GM21786 (cell line): ENCODE results near the gene DCAF7.

ENCODE experiments used
- ATAC-seq: cut with Tn5 transposase; IDR thresholded peaks from one replicate; pipeline ENCODE4 v1.9.1; 2021; ENCODE audit not compliant: unreplicated experiment

The DCAF7 gene

DNA sequence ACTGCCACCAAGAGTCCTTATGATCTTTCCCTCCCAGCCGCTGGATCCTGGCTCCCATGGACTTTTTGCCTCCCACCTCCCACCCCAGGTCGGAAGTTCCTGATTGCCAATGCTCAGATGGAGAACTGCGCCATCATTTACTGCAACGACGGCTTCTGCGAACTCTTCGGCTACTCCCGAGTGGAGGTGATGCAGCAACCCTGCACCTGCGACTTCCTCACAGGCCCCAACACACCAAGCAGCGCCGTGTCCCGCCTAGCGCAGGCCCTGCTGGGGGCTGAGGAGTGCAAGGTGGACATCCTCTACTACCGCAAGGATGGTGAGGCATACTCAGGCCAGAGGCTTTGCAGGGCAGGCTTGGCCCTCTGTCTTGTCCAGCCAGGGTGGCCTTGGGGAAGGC, 26.2 kb upstream of the DCAF7 start:
- no peak for ATAC-seq

DNA sequence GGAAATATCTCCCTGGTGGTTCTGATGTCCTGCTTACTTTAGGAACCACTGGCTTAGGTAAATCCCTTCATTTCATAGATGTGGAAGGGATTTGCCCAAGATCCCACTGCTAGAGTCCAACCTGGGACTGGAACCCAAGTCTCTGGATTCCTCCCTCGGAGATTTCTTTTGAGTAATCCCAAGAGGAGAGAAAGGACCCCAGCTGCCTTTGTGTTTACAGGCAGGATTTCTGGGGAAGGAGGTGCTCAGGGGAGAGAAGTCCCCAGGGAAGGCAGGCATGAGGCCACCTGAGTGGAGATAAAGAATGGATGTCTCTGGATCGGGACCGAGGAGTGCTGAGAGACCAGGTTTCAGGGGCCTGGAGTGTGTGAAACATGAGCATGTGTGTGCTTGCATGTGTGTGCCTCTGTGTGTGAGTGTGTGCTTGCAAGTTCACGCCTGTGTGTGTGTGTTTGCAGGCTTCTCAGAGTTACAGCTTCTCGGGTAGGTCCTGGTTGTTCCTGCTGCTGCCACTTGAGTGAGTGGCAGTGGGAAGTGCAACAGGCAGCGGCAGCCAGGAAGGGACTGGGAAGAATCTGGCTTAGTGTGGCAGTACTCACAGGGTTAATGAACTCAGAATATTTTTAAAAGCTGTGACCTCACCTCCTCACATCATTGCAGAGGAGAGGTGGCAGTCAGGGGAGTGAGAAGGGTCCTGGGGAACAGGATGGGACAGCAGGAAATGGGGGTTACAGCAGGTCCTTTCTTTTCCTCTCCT, 24.9 kb upstream of the DCAF7 start:
- ATAC-seq, result no peak

DNA sequence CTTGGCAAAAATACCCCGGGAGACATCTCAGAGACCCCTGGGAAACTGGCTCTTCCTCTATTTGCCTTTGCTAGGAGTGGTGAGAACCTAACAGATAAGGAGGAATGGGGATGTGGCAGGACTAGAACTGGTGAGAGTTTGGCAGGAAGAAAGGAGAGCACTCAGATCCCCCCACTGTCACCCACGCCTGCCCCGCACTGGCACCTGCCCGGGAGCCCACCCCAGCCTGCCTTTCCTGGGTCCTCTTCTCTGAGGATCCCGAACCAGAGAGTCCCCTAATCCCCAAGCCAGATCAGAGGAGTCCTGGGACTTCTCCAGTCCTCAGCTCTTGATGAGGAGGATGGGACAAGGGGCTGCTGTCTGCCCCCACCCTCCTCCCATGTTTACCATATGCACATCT, 23.4 kb upstream of the DCAF7 start:
- ATAC-seq, result no peak

DNA sequence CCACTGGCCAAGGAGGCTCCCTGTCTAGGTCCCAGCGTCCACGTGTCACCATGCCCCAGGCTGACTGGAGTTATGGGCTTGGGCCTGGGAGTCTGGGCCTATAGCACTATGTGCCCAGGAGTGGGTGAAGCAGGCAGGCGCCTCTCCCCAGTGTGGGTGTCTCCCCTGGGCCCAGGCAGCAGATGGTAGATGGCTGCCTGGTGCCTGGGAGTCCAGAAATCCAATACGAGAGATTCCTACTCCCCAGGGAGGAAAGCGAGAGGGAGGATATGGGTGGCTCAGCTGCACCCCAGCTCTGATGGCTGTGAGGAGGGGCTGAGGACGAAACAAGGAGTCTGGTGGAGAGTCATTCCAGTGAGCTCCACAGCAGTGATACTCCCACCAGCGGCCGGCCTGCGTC, 22.1 kb upstream of the DCAF7 start:
- ATAC-seq, result no peak

DNA sequence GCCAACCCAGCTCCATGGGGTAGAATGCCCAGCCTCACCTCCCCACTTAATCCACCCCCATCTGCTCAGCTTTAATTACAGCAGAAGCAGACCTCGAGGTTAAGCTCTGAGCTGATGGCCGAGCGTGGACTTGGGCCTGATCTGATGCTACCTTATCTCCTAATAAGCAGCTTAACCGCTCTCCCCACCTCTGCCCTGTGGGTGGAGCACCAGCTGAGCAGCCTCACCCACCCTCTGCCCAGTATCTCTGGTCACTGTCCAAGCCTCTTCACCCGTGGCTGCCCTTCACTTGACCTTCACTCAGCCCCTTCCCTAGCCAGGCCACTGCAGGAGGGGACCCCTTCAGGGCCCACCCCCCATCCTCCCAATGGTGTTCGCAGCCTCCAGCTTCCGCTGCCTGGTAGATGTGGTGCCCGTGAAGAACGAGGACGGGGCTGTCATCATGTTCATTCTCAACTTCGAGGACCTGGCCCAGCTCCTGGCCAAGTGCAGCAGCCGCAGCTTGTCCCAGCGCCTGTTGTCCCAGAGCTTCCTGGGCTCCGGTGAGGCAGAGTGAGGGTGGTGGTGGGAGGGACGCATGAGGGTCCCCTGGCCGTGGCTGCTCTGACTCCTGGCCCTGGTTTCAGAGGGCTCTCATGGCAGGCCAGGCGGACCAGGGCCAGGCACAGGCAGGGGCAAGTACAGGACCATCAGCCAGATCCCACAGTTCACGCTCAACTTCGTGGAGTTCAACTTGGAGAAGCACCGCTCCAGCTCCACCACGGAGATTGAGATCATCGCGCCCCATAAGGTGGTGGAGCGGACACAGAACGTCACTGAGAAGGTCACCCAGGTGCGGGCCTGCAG, 20.3 kb upstream of the DCAF7 start:
- no peak for ATAC-seq

DNA sequence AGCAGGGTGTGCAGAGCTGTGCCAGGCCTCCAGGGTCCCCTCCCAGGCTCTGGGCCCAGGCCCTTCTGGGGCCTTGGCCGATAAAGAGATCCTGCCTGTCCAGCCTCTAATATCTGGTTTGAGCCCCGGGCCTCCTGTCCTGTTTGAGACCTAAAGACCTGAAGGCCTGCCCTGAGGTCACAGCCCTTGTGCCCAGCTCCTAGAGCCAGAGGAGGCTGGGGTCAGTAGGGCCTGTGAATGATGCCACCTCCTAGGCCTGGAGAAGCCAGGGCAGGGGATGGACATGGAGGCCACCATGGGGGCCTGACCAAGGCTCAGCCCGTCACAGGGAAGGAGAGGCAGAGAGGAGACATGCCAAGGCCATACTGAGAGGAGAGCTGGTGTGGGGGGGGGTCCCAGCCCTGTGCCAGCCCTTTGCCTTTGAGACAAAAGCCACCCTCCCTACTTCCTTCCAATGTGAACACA, 19.7 kb upstream of the DCAF7 start:
- no peak for ATAC-seq

DNA sequence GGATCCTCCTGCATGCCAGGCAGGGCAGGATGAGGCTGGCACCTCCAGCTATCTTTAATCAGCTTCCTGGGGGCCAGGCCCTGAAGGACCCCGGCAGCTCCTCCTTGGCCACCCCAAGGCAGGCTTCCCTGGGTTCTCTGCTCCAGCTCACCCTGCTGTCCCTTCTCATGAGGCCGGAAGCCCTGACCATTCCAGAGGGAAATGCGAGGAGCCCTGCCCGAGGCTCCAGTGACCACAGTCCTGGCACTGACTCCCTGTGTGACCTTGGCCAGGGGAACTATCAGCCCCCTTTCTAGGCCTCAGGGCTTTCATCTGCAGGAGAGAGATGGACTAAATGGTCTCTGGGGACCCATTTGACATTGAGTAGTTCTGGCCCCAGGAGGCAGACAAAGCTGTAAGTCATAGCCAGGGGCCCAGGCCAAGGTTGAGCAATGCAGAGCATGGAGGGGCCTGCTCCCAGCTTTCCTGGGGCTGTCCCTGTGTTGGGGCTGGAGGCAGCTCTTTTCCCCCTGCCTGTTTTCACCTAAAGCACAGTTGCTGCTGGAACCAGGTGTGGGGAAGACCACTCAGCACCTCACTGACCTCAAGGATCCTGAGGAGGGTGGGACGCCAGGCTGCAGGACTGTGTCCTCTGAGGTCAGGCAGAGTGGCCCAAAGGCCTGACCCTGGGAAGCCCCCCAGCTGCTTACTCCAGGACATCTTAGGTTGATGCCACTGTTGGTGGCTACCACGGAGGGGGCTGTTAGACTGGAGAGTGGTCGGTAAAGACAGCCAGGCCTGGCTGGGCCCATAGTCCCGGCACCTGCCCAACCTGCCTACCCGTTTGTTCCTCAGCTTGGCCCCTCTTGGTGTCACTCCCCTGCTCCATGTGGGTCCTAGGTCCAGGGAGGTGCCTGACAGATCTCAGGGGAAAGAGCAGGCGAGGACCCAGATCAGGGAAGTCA, 19.0 kb upstream of the DCAF7 start:
- ATAC-seq, result no peak

DNA sequence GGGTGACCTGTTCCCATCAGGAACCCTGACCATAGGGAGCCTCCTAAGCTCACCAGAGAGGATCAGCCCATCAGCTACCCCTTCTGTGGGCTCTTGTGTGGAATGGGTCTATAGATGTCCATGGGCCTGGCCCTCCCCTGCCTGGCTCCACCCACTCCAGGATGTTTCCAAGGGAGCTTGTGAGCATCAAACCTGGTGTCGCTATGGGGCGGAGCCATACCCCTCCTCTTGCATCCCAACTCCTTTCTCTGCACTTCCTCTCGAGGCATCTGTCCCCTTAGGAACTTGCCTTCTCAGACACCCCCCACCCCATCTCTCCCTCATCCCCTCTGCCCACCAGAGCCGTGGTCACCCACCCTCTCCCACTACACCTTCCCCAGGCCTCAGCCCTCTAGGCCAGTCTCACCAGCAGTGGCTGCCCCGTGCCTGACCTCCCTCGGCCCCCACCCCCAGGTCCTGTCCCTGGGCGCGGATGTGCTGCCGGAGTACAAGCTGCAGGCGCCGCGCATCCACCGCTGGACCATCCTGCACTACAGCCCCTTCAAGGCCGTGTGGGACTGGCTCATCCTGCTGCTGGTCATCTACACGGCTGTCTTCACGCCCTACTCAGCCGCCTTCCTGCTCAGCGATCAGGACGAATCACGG, 16.7 kb upstream of the DCAF7 start:
- ATAC-seq, result no peak

DNA sequence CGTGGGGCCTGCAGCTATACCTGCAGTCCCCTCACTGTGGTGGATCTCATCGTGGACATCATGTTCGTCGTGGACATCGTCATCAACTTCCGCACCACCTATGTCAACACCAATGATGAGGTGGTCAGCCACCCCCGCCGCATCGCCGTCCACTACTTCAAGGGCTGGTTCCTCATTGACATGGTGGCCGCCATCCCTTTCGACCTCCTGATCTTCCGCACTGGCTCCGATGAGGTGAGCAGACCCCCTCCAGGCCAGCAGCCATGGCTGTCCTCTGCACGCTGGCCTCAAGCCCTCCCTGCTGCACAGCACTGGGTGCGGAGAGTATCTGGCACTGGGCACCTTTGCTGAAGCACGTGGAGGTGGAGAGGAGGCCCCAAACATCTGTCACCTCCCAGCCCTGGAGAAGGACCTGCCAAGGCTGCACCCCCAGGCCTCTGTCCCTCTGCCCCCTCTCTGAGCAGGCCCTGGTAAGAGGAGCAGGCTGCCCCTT, 16.2 kb upstream of the DCAF7 start:
- ATAC-seq, result no peak

DNA sequence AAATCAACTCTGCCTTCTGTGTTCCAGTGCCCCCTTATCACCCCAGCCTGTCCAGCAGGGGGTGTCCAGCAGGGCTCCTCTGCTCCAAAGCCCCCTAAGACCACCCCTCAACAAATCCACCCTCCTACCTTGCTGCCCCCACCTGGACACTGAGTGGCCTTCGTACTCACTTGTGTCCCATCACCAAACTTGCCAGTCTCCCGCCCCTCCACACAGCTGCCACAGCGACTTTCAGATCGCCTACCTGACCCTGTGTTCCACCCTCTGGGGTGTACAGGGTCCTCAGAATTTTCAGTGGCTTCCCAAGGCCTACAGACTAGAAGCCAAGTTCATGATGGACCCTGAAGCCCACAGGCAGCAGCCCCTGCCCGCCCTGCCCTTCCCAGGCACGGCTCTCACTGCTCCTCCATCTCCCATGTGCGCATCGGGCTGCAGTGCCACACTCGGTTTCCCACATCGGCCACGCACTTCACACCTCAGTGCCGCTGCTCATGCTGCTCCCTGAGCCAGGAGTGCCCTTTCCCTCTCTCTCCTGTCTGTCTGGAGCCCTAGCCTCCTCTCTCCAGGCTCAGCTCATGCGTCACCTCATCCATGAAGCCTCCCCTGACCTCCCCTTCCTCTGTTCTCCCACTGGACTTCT, 15.3 kb upstream of the DCAF7 start:
- ATAC-seq, result no peak

DNA sequence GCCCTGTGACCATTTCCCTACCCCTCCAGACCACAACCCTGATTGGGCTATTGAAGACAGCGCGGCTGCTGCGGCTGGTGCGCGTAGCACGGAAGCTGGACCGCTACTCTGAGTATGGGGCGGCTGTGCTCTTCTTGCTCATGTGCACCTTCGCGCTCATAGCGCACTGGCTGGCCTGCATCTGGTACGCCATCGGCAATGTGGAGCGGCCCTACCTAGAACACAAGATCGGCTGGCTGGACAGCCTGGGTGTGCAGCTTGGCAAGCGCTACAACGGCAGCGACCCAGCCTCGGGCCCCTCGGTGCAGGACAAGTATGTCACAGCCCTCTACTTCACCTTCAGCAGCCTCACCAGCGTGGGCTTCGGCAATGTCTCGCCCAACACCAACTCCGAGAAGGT, 14.6 kb upstream of the DCAF7 start:
- no peak for ATAC-seq

DNA sequence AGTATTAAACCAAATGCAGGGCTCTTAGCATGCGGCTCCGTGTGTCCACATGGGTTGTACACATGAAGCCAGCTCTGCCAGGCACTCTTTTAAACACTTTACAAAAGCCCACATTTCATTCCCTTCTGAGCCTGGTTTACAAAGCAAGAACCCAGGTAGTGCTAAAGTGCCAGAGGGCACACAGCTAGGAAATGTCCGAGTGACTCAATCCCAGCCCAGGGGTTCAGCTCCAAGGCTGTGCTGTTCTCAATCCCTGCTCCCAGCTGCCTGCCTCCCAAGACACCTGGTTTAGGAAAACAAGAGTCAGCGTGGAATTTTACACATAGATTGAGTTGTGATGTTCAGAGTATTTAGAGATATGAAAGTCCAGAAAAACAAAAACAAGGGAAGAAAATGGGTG, 13.3 kb upstream of the DCAF7 start:
- no peak for ATAC-seq

DNA sequence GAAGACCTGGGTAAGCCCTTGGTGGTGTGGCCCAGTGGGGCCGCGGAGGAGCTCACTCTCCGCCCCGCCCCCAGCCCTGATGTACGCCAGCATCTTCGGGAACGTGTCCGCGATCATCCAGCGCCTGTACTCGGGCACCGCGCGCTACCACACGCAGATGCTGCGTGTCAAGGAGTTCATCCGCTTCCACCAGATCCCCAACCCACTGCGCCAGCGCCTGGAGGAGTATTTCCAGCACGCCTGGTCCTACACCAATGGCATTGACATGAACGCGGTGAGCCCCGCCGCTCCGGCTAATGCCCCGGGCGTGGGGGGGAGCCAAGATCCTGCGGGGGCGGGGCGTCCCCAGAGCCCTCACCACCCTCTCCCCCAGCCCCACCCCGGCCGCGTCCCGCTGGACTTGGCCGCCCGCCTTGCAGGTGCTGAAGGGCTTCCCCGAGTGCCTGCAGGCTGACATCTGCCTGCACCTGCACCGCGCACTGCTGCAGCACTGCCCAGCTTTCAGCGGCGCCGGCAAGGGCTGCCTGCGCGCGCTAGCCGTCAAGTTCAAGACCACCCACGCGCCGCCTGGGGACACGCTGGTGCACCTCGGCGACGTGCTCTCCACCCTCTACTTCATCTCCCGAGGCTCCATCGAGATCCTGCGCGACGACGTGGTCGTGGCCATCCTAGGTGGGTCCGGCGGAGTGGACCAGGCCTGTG, 12.1 kb upstream of the DCAF7 start:
- no peak for ATAC-seq

DNA sequence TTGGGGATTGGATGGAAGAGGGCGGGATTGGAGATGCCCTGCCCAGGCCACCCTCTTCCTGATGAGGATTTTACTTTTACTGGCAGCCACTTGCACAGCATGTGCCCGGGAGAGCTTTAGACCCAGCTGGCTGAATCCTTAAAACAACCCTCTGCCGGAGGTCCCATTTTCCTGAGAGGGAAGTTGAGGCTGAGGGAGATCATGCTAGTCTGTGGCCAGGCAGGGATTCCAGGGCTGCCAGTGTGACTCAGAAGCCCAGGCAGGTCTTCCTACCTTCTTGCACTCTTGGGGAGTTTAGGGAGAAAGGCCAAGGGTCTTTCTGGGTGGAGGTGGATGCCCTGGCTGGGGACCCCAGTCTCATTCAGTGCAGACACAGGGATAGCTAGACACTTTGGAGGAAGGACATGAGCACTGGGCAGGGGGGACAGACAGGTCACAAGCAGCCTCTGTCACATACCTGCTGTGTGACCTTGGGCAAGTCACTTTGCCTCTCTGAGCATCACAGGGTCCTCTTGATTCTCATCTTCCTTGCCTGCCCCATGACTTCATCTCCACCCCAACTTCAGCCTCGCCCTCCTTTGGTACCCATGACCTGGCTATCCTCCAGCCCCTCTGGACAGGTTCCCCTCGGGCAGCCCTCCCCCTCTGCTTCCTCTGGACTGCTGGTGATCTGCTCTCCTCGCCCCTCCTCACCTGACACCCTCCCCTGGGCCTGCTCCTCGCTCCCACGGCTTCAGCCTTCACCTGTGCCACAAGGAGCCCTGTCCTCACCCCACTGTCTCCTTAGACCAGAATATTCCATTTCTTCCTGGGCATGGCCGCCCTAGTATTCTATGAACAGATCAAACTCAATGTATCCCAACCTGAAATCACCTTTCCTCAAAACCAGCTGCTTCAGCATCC, 11.3 kb upstream of the DCAF7 start:
- no peak for ATAC-seq

DNA sequence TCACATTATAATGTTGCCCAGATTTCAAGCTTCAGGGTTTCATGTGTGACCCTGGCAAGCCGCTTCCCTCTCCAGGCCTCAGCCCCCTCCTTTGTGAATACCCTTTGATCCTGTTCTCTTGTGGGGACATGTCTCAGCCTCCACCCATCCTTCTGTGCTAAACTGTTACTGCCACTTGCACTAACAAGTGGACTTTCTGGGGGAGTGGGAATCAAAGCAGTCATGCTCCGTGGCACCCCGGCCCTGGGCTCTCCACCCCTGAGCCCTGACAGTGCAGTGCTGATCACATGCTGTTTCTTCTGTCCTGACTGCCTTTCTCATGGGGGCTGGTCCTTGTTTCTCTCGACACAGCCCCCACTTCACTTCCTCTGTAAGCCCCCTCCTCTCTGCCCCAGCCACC, 9.7 kb upstream of the DCAF7 start:
- no peak for ATAC-seq

DNA sequence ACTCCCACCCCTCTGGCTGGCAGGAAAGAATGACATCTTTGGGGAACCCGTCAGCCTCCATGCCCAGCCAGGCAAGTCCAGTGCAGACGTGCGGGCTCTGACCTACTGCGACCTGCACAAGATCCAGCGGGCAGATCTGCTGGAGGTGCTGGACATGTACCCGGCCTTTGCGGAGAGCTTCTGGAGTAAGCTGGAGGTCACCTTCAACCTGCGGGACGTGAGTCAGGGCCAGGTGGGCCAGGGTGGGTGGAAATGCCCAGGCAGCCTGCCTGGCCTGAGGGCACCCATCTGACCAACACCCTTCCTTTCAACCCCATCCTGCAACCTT, 8.1 kb upstream of the DCAF7 start:
- no peak for ATAC-seq

DNA sequence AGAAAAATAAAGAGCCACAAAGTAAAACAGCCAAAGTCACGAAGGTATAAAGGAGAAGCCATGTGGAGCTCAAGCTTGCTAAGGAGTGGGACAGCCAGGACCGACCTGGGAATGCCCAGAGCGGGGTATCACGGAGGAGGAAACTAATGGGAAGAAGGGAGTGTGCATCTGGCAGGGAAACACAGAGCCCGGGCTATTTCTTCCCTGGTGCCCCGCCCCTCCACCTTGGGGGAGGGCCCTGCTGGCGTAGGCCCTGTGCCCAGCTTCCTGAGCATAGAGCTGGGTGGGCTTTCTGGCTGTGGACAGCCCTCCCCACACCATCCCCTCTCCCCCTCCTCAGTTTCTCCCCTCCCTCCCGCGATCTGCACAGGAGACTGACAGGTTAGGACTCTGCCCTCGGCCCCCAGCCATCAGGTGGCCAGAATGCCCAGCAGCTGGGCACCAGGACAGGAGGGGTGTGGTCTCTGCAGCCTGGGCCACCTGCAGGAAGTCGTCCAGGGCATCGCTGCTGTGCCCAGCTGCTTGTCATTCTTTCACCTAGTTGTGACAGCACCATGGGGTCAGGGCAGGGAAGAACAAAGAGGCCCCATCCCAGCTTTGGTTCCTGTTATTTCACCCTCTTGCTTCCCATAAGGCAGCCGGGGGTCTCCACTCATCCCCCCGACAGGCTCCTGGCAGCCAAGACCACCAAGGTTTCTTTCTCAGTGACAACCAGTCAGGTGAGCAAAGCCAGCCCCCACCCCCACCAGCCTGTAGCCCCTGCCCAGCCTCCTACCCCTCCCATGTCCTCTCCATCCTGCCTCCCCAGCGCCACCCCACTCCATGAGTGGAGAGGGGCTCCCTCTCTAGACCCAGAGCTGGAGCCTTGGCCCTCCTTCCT, 7.1 kb upstream of the DCAF7 start:
- no peak for ATAC-seq
